A549 treated with Hydrocortisone at 1 μM for 4 hours (cell line): ENCODE data around the gene PPP1R7. TPM values are rescaled to one million over a fixed set of nuclear protein-coding genes. Genes with fewer than 3 reads are reported as not detected.

Experiments
- total RNA-seq: library from RNA; stranded (reverse); fragments of 200-300 nt; extraction: Qiagen RNA extraction; gene quantifications from 5 replicates; pipeline ENCODE4 v1.2.3, GENCODE V29; 2022

PPP1R7 gene
- total RNA-seq: 57.5 to 67.0 TPM (median 62.4 TPM) in 5 replicates

GRCh38 chr2:241149925-241150659 is at the start of gene PPP1R7:
Gene PPP1R7 (plus strand): TSS chr2:241150467. CDS start chr2:241150496, 29 bp downstream.

GRCh38 chr2:241102239-241102803 is 47.9 kb upstream of the PPP1R7 start, which contains the start of gene MTERF4:
Gene MTERF4 (minus strand): TSS chr2:241102287. CDS start chr2:241102273, 14 bp downstream.

GRCh38 chr2:241148891-241149674 is 1.2 kb upstream of the PPP1R7 start, which contains the start of gene PASK:
Gene PASK (minus strand): TSS chr2:241149472. CDS start chr2:241143032, 6,440 bp downstream.

GRCh38 chr2:241188361-241189092 is 38.3 kb downstream of the PPP1R7 start, which contains the start of gene ANO7:
Gene ANO7 (plus strand): TSS chr2:241188677. CDS start chr2:241190064, 1,387 bp downstream.

Other genes starting within 250 kb of the PPP1R7 start
- gene CROCC2, start 244.1 kb upstream of the PPP1R7 start, total RNA-seq: not detected in 5 replicates
- gene SNED1, start 151.8 kb upstream of the PPP1R7 start, total RNA-seq: 0.47 to 1.2 TPM (median 0.83 TPM) in 5 replicates
- 22.2 to 34.4 TPM (median 23.1 TPM) in 5 replicates for gene MTERF4, start 48.2 kb upstream of the PPP1R7 start, total RNA-seq
- gene PASK, start 995 bp upstream of the PPP1R7 start, total RNA-seq: 6.3 to 8.4 TPM (median 7.7 TPM) in 5 replicates
- gene ANO7, start 38.2 kb downstream of the PPP1R7 start, total RNA-seq: 1.7 to 2.3 TPM (median 2.1 TPM) in 5 replicates
- gene HDLBP, start 165.2 kb downstream of the PPP1R7 start, total RNA-seq: 251 to 272 TPM (median 258 TPM) in 5 replicates
- 232 to 336 TPM (median 263 TPM) in 5 replicates for gene SEPTIN2, start 165.5 kb downstream of the PPP1R7 start, total RNA-seq
- 22.9 to 31.5 TPM (median 29.2 TPM) in 5 replicates for gene FARP2, start 205.8 kb downstream of the PPP1R7 start, total RNA-seq